ENCODE measurements around the gene DYNC1I1. TPM values are rescaled to one million over a fixed set of nuclear protein-coding genes. Genes with fewer than 3 reads are reported as not detected.
A peak's percentile ranks its signal among the peaks of the same experiment; 100 is the strongest.

Gene DYNC1I1
- polyA plus RNA-seq, 1 of the 3 experiments (the other 2 are of a cell fraction): 0.05 TPM

- H3K4me2 ChIP-seq: no peak overlapping the region
- no peaks in the 10 kb centered on the region for H3K79me2 ChIP-seq (ENCODE audit: insufficient read depth)
- no peak overlapping the region for H3K27ac ChIP-seq (ENCODE audit: low read depth in 2 of 2, low read length in 1 of 2)
- no peaks in the 10 kb centered on the region for H3K9me2 ChIP-seq
- H3K4me1 ChIP-seq (ENCODE audit: control insufficient read depth in 1 of 2, insufficient read depth in 2 of 2, low read depth in 1 of 2, low read length in 1 of 2): peaks cover 7 to 8% of the 10 kb centered on the region in 2 experiments; a peak in 3 of 4 replicates
- no peak for DNase-seq
- no peak overlapping the region for H3K9ac ChIP-seq
- H3K9me3 ChIP-seq: no peaks in the 10 kb centered on the region
- POLR2A ChIA-PET: no interaction called here
- CTCF ChIA-PET: interaction anchor here (0.7 to 1.0 kb wide), 3 partner anchors 146 to 947 kb away, joined by 3 to 4 read pairs (median 4); no protein-coding TSS in a partner anchor
- WGBS (ENCODE audit: low lambda C conversion rate): 77% methylated on average over 6 of the region's 6 CpGs
- TF ChIP-seq NRF1 (IDR thresholded peaks at IDR 0.05; ENCODE audit: low read depth, low read length) (no peak), SMC3 (IDR thresholded peaks at IDR 0.05; ENCODE audit: low read depth, low read length) (no peak), FOSL2 (IDR thresholded peaks at IDR 0.05; ENCODE audit: borderline replicate concordance, low read depth) (peak; percentile 7; the same call in 1 of the 2 replicates), ELF1 (IDR thresholded peaks at IDR 0.05) (no peak)
- no peaks in the 10 kb centered on the region for H3F3A ChIP-seq (replicated peaks; ENCODE audit: insufficient read depth)
- H2AFZ ChIP-seq (ENCODE audit: low read depth): no peak overlapping the region
- H3K36me3 ChIP-seq (replicated peaks in 1 of 2; ENCODE audit: control insufficient read depth in 1 of 2, insufficient read depth in 2 of 2, low read length in 1 of 2): no peaks in the 10 kb centered on the region
- no peak overlapping the region for H3K4me3 ChIP-seq (ENCODE audit: low read depth in 2 of 2, low read length in 1 of 2)
- H4K20me1 ChIP-seq (ENCODE audit: insufficient read depth): no peaks in the 10 kb centered on the region
- H3K27me3 ChIP-seq (ENCODE audit: insufficient read depth): peaks cover 7% of the 10 kb centered on the region; the same call in 1 of the 2 replicates
These were observed 307.7 kb downstream of the DYNC1I1 start for GRCh38 chr7:96080027-96080426.

- Histone ChIP-seq H2AFZ (ENCODE audit: low read depth) (no peak overlapping the region), H3K9ac (no peak overlapping the region), H3K9me2 (no peaks in the 10 kb centered on the region), H3K27ac (ENCODE audit: low read depth in 2 of 2, low read length in 1 of 2) (no peak overlapping the region), H3K4me3 (ENCODE audit: low read depth in 2 of 2, low read length in 1 of 2) (no peak overlapping the region), H3K4me2 (peak overlapping the region; percentile 61), H3K36me3 (replicated peaks in 1 of 2; ENCODE audit: control insufficient read depth in 1 of 2, insufficient read depth in 2 of 2, low read length in 1 of 2) (no peaks in the 10 kb centered on the region), H3K27me3 (ENCODE audit: insufficient read depth) (no peaks in the 10 kb centered on the region), H3K4me1 (ENCODE audit: control insufficient read depth in 1 of 2, insufficient read depth in 2 of 2, low read depth in 1 of 2, low read length in 1 of 2) (peaks cover 2 to 12% of the 10 kb centered on the region in 2 experiments; a peak in 3 of 4 replicates), H4K20me1 (ENCODE audit: insufficient read depth) (no peaks in the 10 kb centered on the region), H3K9me3 (no peaks in the 10 kb centered on the region), H3K79me2 (ENCODE audit: insufficient read depth) (no peaks in the 10 kb centered on the region), H3F3A (replicated peaks; ENCODE audit: insufficient read depth) (no peaks in the 10 kb centered on the region)
- POLR2A ChIA-PET: no interaction called here
- CTCF ChIA-PET: interaction anchor here (0.6 to 6.1 kb wide), 4 partner anchors 10 to 942 kb away, joined by 3 to 24 read pairs (median 10); no protein-coding TSS in a partner anchor
- WGBS (ENCODE audit: low lambda C conversion rate): 100% methylated on average over 1 of the region's 1 CpG
- TF ChIP-seq TCF12 (IDR thresholded peaks at IDR 0.05) (peak; percentile 87), EP300 (IDR thresholded peaks at IDR 0.05; ENCODE audit: borderline replicate concordance in 1 of 2, low read depth in 1 of 2, low read length in 1 of 2) (peak in 1 of 2 experiments; percentile 70; a peak in 1 of 4 replicates), TEAD4 (IDR thresholded peaks at IDR 0.05; ENCODE audit: borderline replicate concordance, insufficient read depth) (0 out of 2 replicates have a peak, but pooled peaks have one; percentile 52), JUND (IDR thresholded peaks at IDR 0.05) (peak; percentile 83), POLR2AphosphoS5 (IDR thresholded peaks at IDR 0.05; ENCODE audit: low read depth, low read length) (peak; percentile 41; the same call in 1 of the 2 replicates), RXRA (IDR thresholded peaks at IDR 0.05; ENCODE audit: borderline replicate concordance, low read depth) (peak; percentile 29; the same call in 1 of the 2 replicates), PBX3 (IDR thresholded peaks at IDR 0.05) (peak; percentile 76), MEF2A (IDR thresholded peaks at IDR 0.05; ENCODE audit: borderline replicate concordance, low read depth) (0 out of 2 replicates have a peak, but pooled peaks have one; percentile 47), USF1 (IDR thresholded peaks at IDR 0.05; ENCODE audit: borderline replicate concordance, low read depth) (peak; percentile 86), USF2 (IDR thresholded peaks at IDR 0.05; ENCODE audit: borderline replicate concordance, low read depth, low read length) (no peak), NFIC (IDR thresholded peaks at IDR 0.05; ENCODE audit: borderline replicate concordance) (no peak), MAX (IDR thresholded peaks at IDR 0.05; ENCODE audit: low read depth) (0 out of 2 replicates have a peak, but pooled peaks have one; percentile 24), FOSL2 (IDR thresholded peaks at IDR 0.05; ENCODE audit: borderline replicate concordance, low read depth) (peak; percentile 89), MXI1 (IDR thresholded peaks at IDR 0.05; ENCODE audit: low read depth, low read length) (no peak)
- no peak for DNase-seq
These were observed 312.7 kb downstream of the DYNC1I1 start for GRCh38 chr7:96084881-96085553.
